IPS-NIHi7 (cell line): ENCODE data around the gene KCNJ14.
A peak's percentile ranks its signal among the peaks of the same experiment; 100 is the strongest.
"Not testable (repeated sequence)": the region's sequence is repeated elsewhere in the genome, so short reads cannot be mapped to it uniquely, and the experiment has no call there.

ENCODE experiments used
- DNase-seq: peaks from one replicate; pipeline ENCODE4 v3.0.0; 2012; ENCODE audit warnings: mixed read lengths; ENCODE audit errors: extremely low spot score

KCNJ14 gene

DNA sequence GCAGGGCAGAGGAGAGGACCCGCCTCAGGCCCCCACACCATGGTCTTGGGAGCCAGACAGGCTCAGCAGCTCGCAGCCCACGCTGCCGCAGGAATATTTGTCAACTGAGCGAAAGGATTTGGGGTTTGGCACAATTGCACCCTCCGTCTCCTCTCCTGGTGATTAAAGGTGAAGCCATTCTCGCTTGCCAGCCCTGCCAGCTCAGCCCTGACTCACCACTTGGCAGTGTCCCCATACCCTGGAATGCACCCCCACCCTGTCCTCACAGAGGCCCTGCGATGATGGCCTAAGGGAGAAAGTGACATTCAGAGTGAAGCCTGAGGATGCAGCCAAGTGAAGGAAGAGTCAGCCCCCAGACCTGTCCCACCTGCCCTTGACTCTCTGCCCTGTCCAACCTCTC is 32.6 kb downstream of the KCNJ14 start:
- no peak for DNase-seq

- DNase-seq: not testable (repeated sequence)
Measured at GRCh38 chr19:48488478-48488877, 33.1 kb downstream of the KCNJ14 start.

DNA sequence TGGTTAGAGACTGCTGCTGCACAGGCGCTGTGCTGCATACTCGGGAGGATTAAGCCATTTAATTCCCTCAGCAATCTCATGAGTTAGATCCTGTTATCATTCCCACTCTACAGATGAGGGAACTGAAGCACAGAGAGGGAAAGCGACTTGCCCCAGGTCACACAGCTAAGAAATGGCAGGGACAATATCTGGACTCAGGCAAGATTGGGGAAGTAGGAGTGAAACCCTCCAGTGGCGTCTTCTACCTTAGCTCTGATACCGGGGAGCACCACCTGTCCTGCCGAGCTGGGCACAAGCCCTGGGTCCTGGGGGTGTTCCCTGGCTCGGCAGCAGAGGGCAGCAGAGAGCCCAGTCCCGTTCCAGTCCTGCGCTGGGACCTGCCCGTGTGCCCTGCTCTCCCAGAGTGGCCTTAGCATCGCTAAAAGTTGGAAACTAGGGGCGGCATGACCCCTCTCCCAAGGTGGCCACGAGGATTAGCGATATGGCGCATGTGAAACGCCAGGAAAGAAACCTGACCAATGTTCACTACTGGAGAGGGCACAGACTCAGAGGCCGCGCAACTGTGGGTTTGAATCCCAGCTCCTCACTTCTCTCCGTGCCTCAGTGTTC is 34.3 kb downstream of the KCNJ14 start:
- DNase-seq: peak; percentile 86

GRCh38 chr19:48490981-48491792 is 35.8 kb downstream of the KCNJ14 start:
- peak; percentile 87 for DNase-seq

GRCh38 chr19:48491793-48492123 is 36.4 kb downstream of the KCNJ14 start:
- peak; percentile 82 for DNase-seq

DNA sequence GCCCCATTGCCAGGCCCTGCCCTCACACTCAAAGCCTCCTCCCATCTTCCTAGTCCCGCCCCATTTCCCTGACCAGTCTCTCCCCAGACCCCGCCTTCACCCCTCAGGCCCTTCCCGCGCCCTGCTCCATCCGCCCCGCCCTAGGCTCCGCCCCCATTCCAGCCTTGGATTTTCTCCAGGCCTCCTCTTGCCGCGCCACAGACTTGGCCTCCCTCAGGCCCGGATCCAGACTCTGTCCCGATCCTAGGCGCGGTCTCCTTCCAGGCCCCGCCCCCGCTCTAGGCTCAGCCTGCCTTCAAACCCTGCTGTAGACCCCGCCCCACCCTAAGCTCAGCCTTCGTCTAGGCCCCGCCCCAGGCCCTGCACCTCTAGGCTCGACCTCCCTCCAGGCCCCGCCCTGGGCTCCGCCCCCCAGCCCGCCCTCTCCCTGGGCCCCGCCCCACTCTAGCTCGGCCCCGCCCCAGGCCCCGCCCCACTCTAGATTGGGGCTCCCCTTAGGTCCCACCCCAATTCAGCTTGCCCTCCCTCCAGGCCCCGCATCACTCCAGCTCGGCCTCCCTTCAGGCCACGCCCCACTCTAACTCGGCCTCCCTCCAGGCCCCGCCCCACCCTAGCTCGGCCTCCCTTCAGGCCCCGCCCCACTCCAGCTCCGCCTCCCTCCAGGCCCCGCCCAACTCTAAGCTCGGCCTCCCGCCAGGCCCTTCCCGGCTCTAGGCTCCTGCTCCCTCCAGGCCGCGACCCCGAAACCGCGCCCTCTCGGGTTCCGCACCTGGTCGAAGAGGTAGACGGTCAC is 37.7 kb downstream of the KCNJ14 start:
- peak; percentile 88 for DNase-seq

DNA sequence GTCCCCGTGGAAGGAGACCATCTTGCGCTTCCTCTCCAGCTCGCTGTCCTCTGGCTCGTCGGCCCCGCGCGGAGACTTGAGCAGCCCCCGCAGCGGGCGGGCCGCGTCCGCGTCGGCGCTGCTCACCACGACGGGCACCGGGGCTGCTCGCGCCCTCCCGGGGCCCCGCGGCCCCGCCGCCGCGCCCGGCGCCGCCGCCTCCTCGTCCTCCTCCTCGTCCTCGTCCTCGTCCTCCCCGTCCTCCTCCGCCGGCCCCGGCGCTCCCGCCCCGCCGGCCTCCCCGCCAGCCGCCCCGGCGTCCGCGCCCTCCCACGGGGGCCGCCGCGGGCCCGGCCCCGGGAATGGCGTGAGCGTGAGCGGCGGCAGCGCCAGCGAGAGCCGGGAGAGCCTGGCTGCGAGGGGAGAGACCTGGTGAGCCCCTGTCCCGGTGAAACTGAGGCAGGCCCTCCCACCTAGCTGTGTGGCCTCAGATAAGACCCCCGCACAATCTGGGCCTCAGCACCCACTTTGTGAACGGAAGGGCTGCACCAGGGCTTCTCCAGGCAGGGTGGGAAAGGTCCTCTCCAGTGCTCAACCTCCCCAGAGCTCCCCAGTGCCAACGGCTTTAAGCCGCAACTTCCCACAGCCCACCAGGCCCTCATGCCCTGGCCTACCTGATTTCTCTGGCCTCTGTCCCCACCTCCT is 38.5 kb downstream of the KCNJ14 start:
- no peak for DNase-seq

DNA sequence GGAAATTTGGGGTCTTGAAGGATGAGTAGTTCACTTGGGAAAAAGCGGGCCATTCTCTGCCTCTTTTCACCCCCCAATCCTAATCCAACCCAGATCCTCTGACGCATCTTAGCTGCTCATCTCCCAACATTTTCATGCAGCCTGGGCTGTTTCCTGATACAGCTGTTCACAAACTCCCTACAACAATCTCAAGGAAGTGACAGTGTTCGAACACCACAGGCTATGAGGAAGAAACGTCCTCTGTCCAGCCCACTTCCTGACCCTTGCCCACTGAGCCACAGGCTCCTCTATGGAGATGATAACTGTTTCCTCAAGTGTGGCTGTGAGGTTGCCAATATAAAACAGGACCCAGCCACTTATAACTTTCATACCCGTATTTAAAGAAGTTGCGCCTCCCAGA is 40.0 kb downstream of the KCNJ14 start:
- DNase-seq: no peak

DNA sequence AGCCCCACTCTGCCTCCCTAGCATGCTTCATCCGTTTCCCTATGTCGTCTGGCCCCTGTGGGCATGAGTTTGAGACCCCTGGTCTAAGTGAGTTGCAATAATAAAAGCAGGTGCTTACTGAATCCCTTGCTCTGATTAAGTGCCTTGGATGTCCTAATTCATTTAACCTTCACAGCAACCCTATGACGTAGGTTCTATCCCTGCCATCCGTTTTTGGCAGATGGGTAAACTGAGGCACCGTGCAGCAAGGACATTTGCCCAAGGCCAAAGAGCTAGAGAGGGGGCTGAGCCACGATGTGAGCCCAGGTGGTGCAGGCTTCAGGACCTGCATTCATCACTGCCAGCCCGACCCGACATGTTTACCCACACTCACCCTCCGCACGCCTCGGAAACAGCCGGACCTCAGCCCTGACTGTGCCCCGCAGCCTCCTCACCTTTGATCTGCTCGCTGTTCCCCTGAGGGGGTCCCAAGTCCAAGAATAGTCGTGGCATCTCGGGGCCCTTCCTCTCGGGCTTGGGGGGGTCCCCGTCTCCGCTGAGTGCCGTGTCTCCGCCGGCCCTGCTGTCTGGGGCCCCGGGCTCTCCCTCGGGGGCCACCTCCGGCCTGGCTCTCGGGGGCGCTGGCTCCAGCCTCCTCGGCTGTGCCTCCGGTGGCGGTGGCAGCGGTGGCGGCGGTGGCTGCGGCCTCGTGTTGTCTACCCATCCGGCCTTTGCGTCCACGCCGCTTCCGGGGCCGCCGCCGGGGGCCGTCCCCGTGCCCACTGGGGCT is 41.8 kb downstream of the KCNJ14 start:
- DNase-seq: no peak

- no peak for DNase-seq
Measured at GRCh38 chr19:48497728-48498594, 42.6 kb downstream of the KCNJ14 start.

DNA sequence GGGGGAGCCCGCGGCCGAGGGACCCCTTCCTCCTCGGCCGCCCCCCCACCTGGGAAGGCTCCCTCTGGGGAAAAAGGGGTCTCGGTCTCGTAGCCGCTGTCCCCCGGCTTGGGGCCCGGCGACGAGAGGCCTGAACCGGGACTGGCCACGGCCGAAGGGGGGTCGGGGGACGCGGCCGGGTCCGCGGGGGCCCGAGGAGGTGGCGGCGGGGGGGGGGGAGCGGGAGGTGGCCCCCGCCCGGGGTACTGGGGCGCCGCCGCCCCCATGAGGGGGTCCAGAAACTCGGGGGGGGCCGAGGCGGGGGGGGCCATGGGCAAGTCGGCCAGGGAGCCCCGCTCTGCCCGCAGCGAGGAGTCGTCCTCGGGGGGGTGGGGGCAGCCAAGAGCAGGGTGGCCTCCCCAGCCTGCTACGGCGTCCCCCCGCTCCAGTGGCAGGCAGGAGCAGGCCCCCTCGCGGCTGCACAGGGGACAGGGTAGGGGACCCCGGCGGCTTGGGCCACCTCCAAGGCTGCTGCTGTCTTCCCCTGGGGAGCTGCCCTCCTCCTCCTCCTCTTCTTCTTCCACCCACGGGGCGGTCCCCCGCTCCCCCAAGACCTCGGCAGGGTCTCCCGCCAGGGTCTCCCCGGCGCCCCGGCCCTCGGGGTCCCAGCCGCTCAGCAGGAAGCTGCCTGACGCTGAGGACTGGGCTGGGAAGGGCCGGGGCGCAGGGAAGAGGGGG is 43.4 kb downstream of the KCNJ14 start:
- no peak for DNase-seq

DNA sequence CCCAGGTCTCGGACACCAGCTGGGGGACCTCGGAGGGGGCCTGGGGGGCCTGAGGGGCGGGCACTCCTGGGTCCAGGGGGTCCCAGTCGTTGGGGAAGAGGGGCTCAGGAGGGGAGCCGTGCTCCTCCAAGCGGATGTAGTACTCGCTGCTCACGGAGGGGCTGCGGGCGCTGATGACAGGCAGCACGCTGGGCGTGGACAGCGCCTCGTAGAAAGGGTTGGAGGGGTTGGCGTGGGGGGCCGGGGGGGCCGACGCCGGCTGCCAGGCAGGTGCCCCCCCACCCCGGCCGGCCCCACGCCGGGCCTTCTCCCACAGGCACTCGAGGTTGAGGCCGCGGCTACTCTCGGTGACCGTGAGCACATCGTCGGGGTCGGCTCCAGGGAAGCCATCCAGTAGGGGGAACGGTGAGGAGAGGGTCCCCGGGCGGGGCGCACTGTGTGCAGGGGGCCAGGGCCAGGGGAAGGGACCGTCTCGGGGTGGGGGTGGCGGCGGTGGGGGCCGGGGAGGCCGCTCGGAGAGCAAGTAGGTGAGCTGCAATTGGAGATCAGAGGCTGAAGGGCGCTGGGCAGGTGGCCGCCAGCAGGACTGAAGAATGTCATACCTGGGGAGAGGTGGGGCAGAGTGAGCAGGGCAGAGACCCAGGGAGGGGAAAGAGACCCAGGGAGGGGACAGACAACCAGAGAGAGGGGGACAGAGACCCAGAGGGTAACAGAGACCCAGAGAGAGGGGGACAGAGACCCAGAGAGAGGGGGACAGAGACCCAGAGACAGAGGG is 44.1 kb downstream of the KCNJ14 start:
- no peak for DNase-seq

DNA sequence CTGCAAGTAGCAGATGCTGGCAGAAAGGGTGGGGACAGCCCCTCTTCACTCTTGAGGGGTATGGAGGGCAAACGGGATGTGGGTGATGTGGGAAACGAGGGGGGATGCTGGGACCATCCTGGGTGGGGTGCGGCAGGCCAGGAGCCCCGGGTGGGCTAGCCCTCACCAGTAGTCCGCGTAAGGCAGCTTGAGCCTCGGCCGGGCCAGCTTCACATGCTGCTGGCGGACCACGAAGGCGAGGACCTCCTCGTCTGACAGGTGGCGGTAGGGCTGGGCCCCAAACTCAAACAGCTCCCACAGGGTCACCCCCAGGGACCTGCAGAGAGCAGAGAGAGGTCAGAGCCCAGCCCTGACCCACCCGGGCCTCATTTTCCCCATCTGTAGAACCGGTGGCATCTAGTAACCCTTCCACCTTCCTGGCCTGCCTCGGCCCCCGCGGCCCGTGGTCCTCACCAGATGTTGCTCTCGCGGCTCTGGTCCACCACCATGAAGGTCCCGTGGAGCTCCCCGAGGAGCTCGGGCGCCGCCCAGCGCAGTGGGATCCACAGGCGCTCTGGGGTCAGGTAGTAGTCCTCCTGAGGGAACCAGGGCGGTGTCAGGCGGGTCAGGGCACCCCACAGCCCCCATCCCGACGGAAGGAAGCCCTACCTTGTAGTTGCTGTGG is 45.6 kb downstream of the KCNJ14 start:
- DNase-seq: no peak

- peak; percentile 95 for DNase-seq
Measured at GRCh38 chr19:48501494-48502349, 46.3 kb downstream of the KCNJ14 start.

GRCh38 chr19:48502350-48503018 is 47.1 kb downstream of the KCNJ14 start:
- DNase-seq: no peak

GRCh38 chr19:48506138-48506733 is 50.9 kb downstream of the KCNJ14 start:
- DNase-seq: no peak
